ENCODE data around the gene TIAM2. TPM values are rescaled to one million over a fixed set of nuclear protein-coding genes. Genes with fewer than 3 reads are reported as not detected.

Gene TIAM2
- total RNA-seq, 1 donor from 2014 or later, result 18.1 TPM

DNA sequence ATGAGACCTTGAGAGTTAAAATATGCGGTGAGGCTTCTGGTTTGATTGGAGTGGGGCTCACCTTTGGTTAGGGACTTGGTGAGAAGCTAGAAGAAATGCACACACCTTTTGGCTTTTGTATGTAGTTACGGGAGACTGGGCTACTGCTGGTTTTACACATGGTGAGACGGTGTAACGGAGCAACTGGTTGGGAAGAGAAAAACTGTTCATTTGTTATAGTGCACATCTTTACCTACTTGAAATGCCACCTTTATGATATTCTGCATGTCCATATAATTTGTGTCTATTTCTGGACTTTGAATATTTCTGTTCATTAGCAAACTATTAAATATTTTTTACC, 31.6 kb downstream of the TIAM2 start:
- Mint-ChIP-seq H3K27me3 (ENCODE audit: low read depth) (no peaks in the 10 kb centered on the region), H3K4me3 (no peak overlapping the region), H3K27ac (no peak overlapping the region), H3K36me3 (no peaks in the 10 kb centered on the region), H3K4me1 (no peaks in the 10 kb centered on the region), H3K9me3 (no peaks in the 10 kb centered on the region)
- DNase-seq (ENCODE audit: low spot score in 2 of 2, unreplicated experiment in 2 of 2), result no peak
- TF ChIP-seq CTCF (IDR thresholded peaks at IDR 0.05; ENCODE audit: unreplicated experiment), result no peak

DNA sequence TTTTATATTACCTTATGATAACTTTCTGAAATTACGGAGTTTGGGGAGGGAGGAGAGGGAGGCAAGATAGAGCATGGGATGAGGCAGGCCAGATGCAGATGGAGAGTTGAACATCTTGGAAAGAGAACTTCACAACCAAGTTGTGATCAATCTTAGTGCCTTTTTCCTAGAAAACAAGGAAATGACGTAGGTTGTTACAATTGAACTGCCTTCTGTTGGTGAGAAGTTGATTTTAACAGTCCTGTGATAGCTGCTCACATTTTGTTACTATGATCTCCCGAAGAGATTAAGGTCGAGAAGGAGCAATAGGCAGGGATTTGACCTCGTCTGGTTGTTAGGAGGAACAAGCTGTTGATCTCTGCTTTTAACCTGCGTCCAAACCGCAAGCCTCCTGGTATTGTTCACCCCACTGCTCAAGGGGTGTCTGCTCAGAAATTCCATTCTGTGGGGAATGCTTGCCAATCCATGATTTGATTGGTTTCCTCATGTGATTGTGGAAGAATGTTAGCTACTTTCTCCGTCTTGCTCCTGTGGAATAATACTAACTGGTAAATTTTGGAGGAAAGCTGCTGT, 35.1 kb downstream of the TIAM2 start:
- H3K4me3 Mint-ChIP-seq, result no peak overlapping the region

DNA sequence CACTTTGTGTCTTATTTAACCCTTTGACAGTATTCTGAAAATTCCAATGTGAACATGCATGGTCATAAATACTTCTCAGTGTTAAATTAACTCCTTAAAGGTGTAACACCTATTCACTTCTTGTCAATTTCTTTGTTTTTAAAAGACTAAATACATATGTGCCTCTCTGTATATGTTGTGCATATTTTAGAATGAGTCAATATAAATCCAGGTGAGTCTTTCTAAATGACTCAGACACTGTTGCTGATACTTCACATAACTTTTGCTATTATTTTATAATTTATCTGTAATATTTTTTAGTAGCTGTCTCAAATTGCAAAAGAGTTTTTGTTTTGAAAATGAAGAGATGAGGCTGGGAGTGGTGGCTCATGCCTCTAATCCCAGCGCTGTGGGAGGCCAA, 36.0 kb downstream of the TIAM2 start:
- peaks cover 3% of the 10 kb centered on the region for H3K36me3 Mint-ChIP-seq
- DNase-seq (ENCODE audit: low spot score in 2 of 2, unreplicated experiment in 2 of 2), result no peak
- H3K4me1 Mint-ChIP-seq, result peaks cover 17% of the 10 kb centered on the region
- H3K9me3 Mint-ChIP-seq, result no peaks in the 10 kb centered on the region
- no peak overlapping the region for H3K27ac Mint-ChIP-seq
- no peak for TF ChIP-seq CTCF (IDR thresholded peaks at IDR 0.05; ENCODE audit: unreplicated experiment)
- H3K27me3 Mint-ChIP-seq (ENCODE audit: low read depth), result no peaks in the 10 kb centered on the region
- no peak overlapping the region for H3K4me3 Mint-ChIP-seq

More for the DNA sequence above, 35.1 kb downstream of the TIAM2 start:
- H3K27me3 Mint-ChIP-seq (ENCODE audit: low read depth), result no peaks in the 10 kb centered on the region
- no peak overlapping the region for H3K27ac Mint-ChIP-seq
- DNase-seq (ENCODE audit: low spot score in 2 of 2, unreplicated experiment in 2 of 2), result no peak
- no peaks in the 10 kb centered on the region for H3K9me3 Mint-ChIP-seq
- H3K4me1 Mint-ChIP-seq, result peaks cover 17% of the 10 kb centered on the region
- TF ChIP-seq CTCF (IDR thresholded peaks at IDR 0.05; ENCODE audit: unreplicated experiment), result no peak
- H3K36me3 Mint-ChIP-seq, result peaks cover 3% of the 10 kb centered on the region

DNA sequence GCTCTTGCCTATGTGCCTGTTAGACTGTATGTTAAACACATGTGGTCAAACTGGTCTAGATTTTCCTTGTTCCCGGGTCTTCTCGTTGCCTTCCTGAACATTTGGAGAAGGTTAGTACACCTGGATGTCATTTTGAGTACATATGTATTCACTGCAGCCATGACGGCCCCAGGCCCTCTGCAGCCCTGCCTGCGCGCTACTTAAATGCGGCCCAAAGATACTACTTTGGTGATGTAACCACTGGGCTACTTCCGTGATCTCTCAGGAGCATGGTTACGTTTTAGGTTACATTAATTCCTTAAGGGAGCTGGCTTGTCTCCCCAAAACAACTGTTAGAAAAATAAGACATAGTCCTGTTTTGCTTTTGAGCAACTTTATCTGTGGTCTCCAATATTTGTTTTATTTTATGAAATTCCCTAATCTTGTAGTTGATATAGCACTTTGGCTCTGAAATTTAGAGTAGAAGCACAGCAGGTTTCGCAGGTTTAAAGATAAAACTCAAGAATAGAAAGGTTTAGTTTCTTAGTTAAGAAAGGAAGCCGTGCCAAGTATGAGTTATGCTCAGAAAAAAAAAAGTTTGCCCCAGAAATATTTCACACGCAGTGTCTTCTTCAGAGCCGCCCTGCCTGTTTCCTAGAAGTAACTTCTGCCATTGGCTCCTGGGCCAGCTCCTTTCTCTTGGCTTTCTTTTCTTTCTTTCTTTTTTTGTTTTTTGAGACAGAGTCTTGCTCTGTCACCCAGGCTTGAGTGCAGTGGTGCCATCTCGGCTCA, 38.1 kb downstream of the TIAM2 start:
- H3K27me3 Mint-ChIP-seq (ENCODE audit: low read depth), result no peaks in the 10 kb centered on the region
- DNase-seq (ENCODE audit: low spot score in 2 of 2, unreplicated experiment in 2 of 2), result no peak
- no peak for TF ChIP-seq CTCF (IDR thresholded peaks at IDR 0.05; ENCODE audit: unreplicated experiment)
- peak overlapping the region; percentile 12 for H3K27ac Mint-ChIP-seq
- no peaks in the 10 kb centered on the region for H3K9me3 Mint-ChIP-seq
- H3K4me1 Mint-ChIP-seq, result peaks cover 17% of the 10 kb centered on the region
- H3K4me3 Mint-ChIP-seq, result no peak overlapping the region
- H3K36me3 Mint-ChIP-seq, result peaks cover 3% of the 10 kb centered on the region

- no peak overlapping the region for H3K4me3 Mint-ChIP-seq
- no peak for DNase-seq (ENCODE audit: low spot score in 2 of 2, unreplicated experiment in 2 of 2)
- H3K27me3 Mint-ChIP-seq (ENCODE audit: low read depth), result no peaks in the 10 kb centered on the region
- peaks cover 24% of the 10 kb centered on the region for H3K4me1 Mint-ChIP-seq
- TF ChIP-seq CTCF (IDR thresholded peaks at IDR 0.05; ENCODE audit: unreplicated experiment), result no peak
- H3K36me3 Mint-ChIP-seq, result peaks cover 3% of the 10 kb centered on the region
- H3K27ac Mint-ChIP-seq, result no peak overlapping the region
- no peaks in the 10 kb centered on the region for H3K9me3 Mint-ChIP-seq
These were observed 41.8 kb downstream of the TIAM2 start for GRCh38 chr6:155036907-155037306.

Data from mesothelial cell of epicardium (in vitro differentiated cells).